ENCODE results near the gene PFDN6.

PFDN6 gene

GRCh38 chr6:33318426-33319073, 29.1 kb downstream of the PFDN6 start:
- no peak for DNase-seq

DNA sequence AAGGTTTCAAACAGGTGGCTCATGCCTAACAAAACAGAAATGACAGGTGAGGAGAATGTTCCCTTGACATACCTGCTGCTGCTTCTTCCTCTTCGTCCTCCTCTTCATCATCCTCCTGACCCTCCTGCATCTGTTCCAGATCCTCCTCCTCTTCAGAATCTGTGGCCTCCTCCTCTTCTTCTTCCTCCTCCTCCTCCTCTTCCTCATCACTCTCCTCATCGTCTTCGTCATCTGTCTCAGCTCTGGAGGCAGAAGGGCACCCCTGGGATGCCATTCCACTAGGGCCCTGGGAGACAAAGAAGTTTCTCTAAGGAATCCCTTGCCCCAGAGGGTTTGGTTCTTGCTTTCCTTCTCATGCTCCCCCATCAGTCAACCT, 30.5 kb downstream of the PFDN6 start:
- DNase-seq, result no peak

- no peak for DNase-seq
Measured at GRCh38 chr6:33320315-33321181, 31.1 kb downstream of the PFDN6 start.

DNA sequence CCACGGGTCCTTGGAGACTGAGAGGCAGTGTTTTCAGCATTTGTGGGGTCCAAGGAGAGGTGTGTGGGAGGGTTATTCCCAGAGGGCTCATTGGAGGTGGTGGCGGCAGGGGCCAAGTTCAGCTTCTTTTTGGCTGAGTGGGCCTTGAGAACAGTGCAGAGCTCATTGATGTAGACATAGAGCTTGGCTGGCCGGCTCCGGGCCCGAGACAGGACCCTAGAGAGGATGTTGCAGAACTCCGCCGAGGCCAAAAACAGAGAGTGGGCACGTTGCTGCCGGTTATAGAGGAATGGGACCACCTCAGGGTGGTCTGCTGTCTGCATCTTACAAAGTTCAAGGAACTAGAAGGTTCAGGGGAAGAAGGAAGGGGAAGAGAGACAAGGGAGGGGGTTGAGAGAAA, 31.8 kb downstream of the PFDN6 start:
- DNase-seq, result no peak

DNA sequence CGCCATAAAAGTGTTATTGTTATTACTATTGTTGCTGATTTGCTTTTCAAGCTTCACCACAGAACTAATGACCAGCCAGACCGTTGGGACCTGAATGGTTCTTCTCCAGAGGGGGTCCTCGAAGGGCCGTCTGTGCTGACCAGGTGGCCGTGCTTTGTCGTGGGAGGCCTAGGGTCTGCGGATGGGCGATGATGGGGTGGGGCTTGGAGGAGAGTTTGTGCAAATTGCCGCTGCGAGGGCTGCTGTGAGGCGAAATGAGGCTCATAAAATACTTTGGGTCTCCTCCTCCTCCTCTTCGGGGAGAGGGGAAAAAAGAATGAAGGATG, 34.2 kb downstream of the PFDN6 start:
- no peak for DNase-seq

DNA sequence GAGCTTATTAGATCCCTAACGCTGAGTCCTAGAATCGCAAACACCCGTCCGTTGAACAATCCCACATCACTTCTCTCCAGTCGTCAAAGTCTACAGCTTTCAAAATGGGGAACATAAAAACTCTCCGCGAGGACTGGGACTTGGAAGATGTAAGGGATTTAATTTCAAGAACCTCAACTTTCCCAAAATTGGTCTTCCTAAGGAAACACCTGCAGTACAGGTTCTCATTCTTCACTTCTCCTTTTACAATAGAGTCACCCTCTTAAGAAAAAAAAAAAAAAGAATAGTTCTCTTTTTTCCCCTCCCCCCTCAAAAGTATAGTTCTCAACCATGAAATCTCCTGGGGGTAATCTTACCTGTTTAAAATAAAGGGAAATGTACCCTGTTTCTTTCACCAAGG, 34.7 kb downstream of the PFDN6 start:
- DNase-seq, result no peak

DNA sequence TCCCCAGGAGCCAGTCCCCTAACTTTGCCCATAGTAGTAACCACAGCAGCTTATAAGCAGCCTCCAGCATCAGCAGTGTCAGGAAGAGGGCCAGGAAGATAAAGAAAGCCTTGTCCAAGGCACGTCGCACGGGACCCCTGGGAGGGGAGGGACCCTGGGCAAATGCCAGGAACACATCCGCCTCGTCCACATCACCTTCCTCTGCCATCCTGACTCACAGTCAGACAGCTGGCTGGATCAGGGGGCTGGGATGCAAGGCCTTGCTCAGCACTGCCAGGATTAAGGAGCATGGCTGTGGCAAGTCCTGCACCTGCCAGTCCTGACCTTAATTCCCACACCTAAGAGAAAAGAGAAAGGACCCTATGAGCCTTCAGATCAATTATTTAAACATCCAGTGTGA, 39.7 kb downstream of the PFDN6 start:
- DNase-seq, result no peak

DNA sequence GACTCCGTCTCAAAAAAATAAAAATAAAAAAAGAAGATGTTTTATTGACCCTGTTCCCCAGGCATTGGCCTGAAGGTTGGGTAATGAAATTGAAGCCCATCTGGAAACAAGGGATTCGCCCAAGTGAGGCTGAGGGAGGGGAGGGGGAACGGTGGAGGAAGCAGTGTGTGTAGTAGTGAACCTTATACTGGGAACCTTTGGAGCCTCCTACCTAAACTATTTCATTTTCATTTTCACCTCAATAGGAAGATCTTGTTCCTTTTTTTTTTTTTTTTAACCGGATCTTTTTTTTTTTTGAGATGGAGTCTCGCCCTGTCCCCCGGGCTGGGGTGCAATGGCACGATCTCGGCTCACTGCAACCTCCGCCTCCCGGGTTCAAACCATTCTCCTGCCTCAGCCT, 41.3 kb downstream of the PFDN6 start:
- no peak for DNase-seq

DNA sequence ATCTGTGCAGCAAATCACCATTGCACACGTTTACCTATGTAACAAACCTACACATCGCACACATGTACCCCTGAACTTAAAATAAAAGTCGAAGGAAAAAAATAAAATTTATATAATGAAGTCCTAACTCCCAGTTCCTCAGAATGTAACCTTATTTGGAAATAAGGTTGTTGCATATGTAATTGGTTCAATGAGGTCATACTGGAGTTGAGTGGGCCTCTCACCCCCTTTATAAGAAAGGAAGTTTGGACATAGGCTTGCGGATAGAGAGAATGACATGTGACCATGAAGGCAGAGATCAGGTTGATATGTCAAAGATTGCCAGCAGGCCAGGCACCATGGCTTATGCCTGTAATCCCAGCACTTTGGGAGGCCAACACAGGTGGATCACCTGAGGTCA, 44.3 kb downstream of the PFDN6 start:
- no peak for DNase-seq

DNA sequence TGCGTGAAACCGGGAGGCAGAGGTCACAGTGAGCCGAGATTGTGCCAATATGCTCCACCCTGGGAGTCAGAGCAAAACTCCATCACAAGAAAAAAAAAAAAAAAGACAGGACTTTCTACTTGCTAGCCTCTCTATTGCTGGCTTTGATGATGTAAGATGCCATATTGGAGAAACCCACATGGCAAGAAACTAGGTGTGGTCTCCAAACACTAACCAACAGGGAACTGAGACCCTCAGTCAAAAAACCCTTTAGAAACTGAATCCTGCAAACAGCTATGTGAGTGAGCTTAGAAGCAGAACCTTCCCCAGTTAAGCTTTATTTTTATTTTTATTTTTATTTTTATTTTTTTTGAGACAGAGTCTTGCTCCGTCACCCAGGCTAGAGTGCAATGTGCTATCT, 46.5 kb downstream of the PFDN6 start:
- DNase-seq, result no peak

DNA sequence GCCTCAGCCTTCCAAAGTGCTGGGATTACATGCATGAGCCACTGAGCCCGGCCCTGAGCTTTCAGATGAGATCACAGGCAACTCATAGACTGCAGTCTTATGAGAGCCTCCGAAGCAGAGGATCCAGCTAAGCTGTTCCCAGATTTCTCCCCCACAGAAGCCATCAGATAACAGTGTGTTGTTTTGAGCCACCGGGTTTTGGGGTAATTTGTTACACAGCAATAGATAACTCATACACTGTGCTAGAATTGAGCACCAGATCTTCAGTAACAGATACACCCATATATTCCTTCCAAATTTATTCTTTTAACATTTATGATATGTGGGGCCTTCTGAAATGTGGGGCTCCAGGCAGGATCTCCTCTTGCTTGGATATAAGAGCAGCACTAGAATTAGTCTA, 47.1 kb downstream of the PFDN6 start:
- no peak for DNase-seq

GRCh38 chr6:33339193-33339592, 49.8 kb downstream of the PFDN6 start:
- no peak for DNase-seq
